AG10803 (cell line): ENCODE data around the gene EMCN.

Experiments used
- DNase-seq: peaks from one replicate; pipeline ENCODE4 v3.0.0; 2010; ENCODE audit warnings: low read depth
- H3K4me3 ChIP-seq: 2 replicates; pipeline ENCODE4 v1.5.1; 2011; ENCODE audit warnings: mild to moderate bottlenecking, low read length, control low read depth
- TF ChIP-seq, protein P1 (sequence below): conservative IDR thresholded peaks from 2 replicates; pipeline ENCODE4 v1.5.1; 2011; ENCODE audit warnings: mild to moderate bottlenecking, low read length, control low read depth, inconsistent platforms

The EMCN gene

DNA sequence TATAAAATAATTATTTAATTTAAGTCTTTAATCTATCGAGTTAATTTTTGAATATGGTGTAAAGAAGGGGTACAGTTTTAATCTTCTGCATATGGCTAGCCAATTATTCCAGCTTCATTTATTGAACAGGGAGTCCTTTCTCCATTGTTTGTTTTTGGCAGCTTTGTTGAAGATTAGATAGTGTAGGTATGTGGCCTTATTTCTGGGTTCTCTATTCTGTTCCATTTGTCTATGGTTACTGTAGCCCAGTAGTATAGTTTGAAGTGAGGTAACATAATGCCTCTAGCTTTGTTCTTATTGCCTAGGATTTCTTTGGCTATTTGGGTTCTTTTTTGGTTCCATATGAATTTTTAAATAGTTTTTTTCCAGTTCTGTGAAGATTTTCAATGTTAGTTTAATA is 48.3 kb downstream of the EMCN start:
- TF ChIP-seq, protein P1, sequence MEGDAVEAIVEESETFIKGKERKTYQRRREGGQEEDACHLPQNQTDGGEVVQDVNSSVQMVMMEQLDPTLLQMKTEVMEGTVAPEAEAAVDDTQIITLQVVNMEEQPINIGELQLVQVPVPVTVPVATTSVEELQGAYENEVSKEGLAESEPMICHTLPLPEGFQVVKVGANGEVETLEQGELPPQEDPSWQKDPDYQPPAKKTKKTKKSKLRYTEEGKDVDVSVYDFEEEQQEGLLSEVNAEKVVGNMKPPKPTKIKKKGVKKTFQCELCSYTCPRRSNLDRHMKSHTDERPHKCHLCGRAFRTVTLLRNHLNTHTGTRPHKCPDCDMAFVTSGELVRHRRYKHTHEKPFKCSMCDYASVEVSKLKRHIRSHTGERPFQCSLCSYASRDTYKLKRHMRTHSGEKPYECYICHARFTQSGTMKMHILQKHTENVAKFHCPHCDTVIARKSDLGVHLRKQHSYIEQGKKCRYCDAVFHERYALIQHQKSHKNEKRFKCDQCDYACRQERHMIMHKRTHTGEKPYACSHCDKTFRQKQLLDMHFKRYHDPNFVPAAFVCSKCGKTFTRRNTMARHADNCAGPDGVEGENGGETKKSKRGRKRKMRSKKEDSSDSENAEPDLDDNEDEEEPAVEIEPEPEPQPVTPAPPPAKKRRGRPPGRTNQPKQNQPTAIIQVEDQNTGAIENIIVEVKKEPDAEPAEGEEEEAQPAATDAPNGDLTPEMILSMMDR: no peak
- no peak overlapping the region for H3K4me3 ChIP-seq
- no peak for DNase-seq

DNA sequence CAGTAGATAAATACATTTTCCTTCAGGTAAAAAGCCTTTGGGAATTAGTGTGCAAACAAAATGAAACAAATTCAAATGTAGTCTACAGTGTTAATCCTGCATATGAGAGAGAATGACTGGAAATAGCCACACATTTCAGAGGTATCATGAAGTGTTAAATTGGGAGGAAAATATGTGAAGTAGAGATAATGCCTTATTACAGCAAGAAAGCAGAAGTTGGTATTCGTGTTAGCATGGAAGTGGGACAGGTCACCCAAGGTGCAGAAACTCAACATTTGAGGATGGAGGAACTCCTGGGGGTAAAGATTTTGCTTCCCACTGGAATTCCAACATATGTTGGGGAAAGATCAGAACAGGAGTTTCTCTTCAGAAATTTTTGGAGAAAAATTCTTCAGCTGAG is 51.3 kb downstream of the EMCN start:
- H3K4me3 ChIP-seq: no peak overlapping the region
- TF ChIP-seq, protein P1: no peak

DNA sequence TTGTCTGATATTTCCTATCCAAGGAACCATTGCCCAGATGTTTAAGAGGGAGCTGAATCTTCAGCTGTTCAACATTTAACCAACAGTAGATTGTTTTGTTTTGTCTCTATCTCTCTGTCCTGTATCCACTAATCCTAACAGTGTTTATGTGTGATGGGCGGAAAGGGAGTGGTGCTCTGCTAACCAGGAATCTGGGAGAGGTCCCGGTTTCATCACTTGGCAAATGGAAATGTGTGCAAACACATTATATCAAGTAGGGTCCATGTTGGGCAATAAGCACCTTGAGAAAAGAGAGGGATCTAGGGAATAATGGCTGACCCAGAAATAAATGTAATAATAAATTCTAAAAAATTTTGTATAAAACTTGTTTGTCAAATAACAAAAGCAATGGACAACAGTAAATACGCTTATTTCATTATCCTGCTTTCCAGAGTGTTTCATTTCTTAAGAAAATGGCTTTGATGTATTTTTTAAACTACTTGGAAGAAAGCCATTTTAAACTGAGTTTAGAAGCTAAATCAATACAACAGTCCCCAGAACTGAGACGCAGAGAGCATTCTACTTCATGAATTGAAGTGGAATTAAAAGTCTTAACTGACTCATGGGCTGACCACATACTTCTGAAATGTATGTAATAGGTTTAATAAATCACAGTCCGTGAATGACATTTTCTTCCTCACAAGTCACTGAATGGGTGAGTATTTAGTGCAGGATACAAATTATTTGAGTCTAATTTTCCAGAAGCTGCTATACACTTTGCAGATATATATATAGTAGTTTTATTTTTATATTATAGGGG is 55.8 kb downstream of the EMCN start:
- DNase-seq: peak; percentile 17
- TF ChIP-seq, protein P1: no peak

More for the DNA sequence above, 51.3 kb downstream of the EMCN start:
- DNase-seq: no peak

DNA sequence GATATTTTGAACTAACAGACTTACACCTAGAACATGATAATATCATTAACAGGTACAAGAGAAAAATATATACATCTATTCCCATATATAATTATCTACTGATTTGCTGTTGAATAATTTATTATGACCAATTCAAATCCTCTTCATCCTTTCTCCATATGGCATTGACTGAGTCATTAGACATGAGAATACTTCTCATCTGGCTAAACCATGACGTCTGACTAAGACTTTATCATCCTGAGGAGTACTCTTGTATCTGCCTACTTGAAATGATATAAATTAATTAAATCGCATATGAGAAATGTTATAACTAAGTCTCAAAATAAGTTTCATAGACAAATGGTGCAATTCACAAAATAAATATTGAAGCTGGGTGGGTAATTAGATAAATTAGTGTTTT is 67.4 kb downstream of the EMCN start:
- TF ChIP-seq, protein P1: no peak
- peak; percentile 3 for DNase-seq
- no peak overlapping the region for H3K4me3 ChIP-seq

More for the DNA sequence above, 55.8 kb downstream of the EMCN start:
- no peak overlapping the region for H3K4me3 ChIP-seq

DNA sequence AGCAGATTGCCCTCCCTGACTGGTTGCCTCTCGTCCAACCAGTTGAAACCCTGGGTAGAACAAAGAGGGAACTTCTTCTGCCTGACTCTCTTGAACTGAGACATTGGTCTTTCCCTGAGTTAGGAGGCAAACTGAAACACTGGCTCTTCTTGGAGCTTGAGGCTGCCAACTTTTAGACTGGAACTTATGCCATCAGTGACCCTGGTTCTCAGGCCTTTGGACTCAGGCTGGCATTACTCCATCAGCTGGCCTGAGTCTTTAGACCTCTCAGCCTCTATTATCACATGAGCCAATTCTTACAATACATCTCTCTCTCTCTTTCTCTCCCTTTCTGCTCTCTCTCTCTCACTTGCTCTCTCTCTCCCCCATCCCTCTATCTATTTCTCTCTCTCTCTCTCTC is 86.4 kb downstream of the EMCN start:
- no peak overlapping the region for H3K4me3 ChIP-seq
- TF ChIP-seq, protein P1: no peak
- no peak for DNase-seq

GRCh38 chr4:100430451-100430850 is 87.4 kb downstream of the EMCN start:
- H3K4me3 ChIP-seq: no peak overlapping the region
- no peak for DNase-seq
- TF ChIP-seq, protein P1: no peak

DNA sequence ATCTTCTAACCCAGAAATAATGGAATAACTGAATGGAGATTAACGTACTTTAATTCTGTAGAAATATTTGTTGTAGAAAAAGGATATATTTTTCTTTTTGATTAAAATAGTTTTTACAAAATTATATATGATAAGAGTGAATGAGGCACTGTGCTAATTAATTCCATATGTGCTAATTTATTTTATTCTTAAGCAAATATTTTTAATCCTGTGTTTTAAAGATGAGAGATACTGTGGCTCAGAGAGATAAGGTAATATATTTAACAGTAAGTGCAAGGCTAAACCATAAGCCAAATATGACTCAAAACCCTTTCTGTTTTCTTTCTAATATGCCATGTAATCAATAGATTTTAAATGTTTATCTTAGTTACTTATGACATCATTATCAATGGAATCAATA is 88.2 kb downstream of the EMCN start:
- H3K4me3 ChIP-seq: no peak overlapping the region
- TF ChIP-seq, protein P1: no peak
- DNase-seq: no peak
